HepG2 (cell line): ENCODE results near the gene PHLDB1. TPM values are rescaled to one million over a fixed set of nuclear protein-coding genes. Genes with fewer than 3 reads are reported as not detected.
A peak's percentile ranks its signal among the peaks of the same experiment; 100 is the strongest.

ENCODE experiments used
- ATRX ChIP-seq: sonication (generic); formaldehyde crosslinking; IDR thresholded peaks from 2 replicates; pipeline ENCODE4 v1.4.0; 2020; ENCODE audit warnings: missing genetic modification reagents, borderline replicate concordance
- CENPX ChIP-seq: sonication (generic); formaldehyde crosslinking; IDR thresholded peaks from 2 replicates; pipeline ENCODE4 v1.9.0; 2021; ENCODE audit warnings: mild to moderate bottlenecking, missing genetic modification reagents, moderate library complexity
- GABPB1 ChIP-seq: IDR thresholded peaks from 2 replicates; pipeline ENCODE4 v1.6.1; 2016; ENCODE audit warnings: mild to moderate bottlenecking, missing genetic modification reagents, moderate library complexity, missing compliant biosample characterization
- HMG20A ChIP-seq: IDR thresholded peaks from 2 replicates; pipeline ENCODE4 v1.6.1; 2016; ENCODE audit warnings: borderline replicate concordance
- IRF2 ChIP-seq: IDR thresholded peaks from 2 replicates; pipeline ENCODE4 v1.6.1; 2018; ENCODE audit warnings: missing genetic modification reagents, missing compliant biosample characterization
- PLRG1 ChIP-seq: fragments of 450-650 bp; conservative IDR thresholded peaks from 2 replicates; pipeline ENCODE4 v1.6.1; 2016
- ZC3H13 ChIP-seq: sonication (generic); formaldehyde crosslinking; IDR thresholded peaks from 2 replicates; pipeline ENCODE4 v1.8.1; 2023; ENCODE audit warnings: mild to moderate bottlenecking, missing genetic modification reagents, moderate library complexity
- ZNF558 ChIP-seq: sonication (generic); formaldehyde crosslinking; IDR thresholded peaks from 2 replicates; pipeline ENCODE4 v1.9.0; 2022; ENCODE audit warnings: mild to moderate bottlenecking, missing genetic modification reagents, borderline replicate concordance
- ZNF564 ChIP-seq: sonication (generic); formaldehyde crosslinking; IDR thresholded peaks from 2 replicates; pipeline ENCODE4 v1.8.1; 2023; ENCODE audit warnings: mild to moderate bottlenecking, missing genetic modification reagents
- polyA plus RNA-seq, 8 experiments: library from polyadenylated mRNA; depleted of rRNA in 3 of 8; stranded (reverse) in 7 of 8; unstranded in 1 of 8; fragments of >200 nt; fragmentation: Illumina TruSeq in 4 of 8; extraction: Trizol in 4 of 8; gene quantifications; 2 replicates each; pipeline versions ENCODE4 v1.2.1 to v1.2.3, GENCODE V29; 2011 to 2016; ENCODE audit warnings: low read depth in 4 of 8, missing spikeins in 1 of 8, mixed read lengths in 1 of 8; ENCODE audit not compliant: insufficient read depth in 1 of 8
- total RNA-seq, 5 experiments: library from RNA; depleted of rRNA; stranded (reverse); fragments of >200 nt; fragmentation: Illumina TruSeq; extraction: Trizol; gene quantifications; 2 replicates each; pipeline ENCODE4 v1.2.3, GENCODE V29; 2016; ENCODE audit warnings: low read depth in 1 of 5
- TF ChIP-seq, protein P1 (sequence below): sonication (generic); formaldehyde crosslinking; IDR thresholded peaks from 2 replicates; pipeline ENCODE4 v1.5.1; 2020; ENCODE audit warnings: missing genetic modification reagents, mild to moderate bottlenecking, borderline replicate concordance
- TF ChIP-seq, protein P2 (sequence below): sonication (generic); formaldehyde crosslinking; IDR thresholded peaks from 2 replicates; pipeline ENCODE4 v1.4.0; 2020; ENCODE audit warnings: missing genetic modification reagents
- TF ChIP-seq, protein P3 (sequence below): sonication (generic); formaldehyde crosslinking; IDR thresholded peaks from 2 replicates; pipeline ENCODE4 v1.4.0; 2020; ENCODE audit warnings: missing genetic modification reagents
- TF ChIP-seq, protein P4 (sequence below): sonication (generic); formaldehyde crosslinking; conservative IDR thresholded peaks from 2 replicates; pipeline ENCODE4 v1.8.0; 2022; ENCODE audit warnings: mild to moderate bottlenecking, moderate library complexity, missing genetic modification reagents
- TF ChIP-seq, protein P5 (sequence below): sonication (generic); formaldehyde crosslinking; IDR thresholded peaks from 2 replicates; pipeline ENCODE4 v1.4.0; 2020; ENCODE audit warnings: missing genetic modification reagents
- TF ChIP-seq, protein P6 (sequence below): sonication (generic); formaldehyde crosslinking; IDR thresholded peaks from 2 replicates; pipeline ENCODE4 v1.5.1; 2020; ENCODE audit warnings: mild to moderate bottlenecking, missing genetic modification reagents, moderate library complexity

PHLDB1 gene
- total and polyA plus RNA-seq, 2 of the 13 experiments (the other 11 are each of a cell fraction or from before 2014, with no cell fraction given) = 13.8 to 14.2 TPM

DNA sequence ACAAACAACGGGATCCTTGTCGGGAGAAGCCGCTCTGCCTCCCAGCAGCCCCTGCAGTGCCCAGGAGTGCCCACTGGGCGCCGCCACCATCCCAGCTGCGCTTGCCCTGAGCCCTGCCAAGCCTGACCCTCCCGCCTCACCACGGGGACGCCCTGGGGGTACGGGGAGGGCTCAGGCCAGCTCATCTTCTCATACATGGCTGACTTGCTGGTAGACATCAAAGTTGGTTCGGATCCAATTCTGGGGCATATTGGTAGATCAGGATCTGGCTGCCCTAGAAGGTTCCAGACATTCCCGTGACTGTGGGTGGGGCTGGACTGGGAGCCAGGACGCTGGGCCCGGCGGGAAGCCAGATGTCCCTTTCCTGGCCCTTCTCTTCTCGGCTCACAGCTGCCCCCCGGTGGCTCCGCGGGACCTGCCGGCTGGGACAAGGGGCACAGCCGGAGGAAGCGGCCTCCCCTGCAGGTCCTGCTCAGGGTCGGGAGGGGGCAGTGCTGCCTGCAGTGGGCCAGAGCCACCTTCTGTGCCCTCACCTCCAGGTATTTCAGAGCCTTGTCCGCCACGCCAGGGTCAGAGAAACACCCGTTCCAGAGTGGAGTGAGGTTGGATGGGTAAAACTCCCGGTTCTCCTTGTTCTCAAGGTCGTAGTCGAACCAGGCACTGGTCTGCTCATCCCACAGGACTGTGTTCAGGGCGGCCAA is 82.6 kb downstream of the PHLDB1 start (continued):
- TF ChIP-seq, protein P1, sequence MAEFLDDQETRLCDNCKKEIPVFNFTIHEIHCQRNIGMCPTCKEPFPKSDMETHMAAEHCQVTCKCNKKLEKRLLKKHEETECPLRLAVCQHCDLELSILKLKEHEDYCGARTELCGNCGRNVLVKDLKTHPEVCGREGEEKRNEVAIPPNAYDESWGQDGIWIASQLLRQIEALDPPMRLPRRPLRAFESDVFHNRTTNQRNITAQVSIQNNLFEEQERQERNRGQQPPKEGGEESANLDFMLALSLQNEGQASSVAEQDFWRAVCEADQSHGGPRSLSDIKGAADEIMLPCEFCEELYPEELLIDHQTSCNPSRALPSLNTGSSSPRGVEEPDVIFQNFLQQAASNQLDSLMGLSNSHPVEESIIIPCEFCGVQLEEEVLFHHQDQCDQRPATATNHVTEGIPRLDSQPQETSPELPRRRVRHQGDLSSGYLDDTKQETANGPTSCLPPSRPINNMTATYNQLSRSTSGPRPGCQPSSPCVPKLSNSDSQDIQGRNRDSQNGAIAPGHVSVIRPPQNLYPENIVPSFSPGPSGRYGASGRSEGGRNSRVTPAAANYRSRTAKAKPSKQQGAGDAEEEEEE (CRISPR knock-in tag) = no peak
- TF ChIP-seq ZC3H13 (CRISPR knock-in tag) (no peak), CENPX (CRISPR knock-in tag) (no peak), ZNF564 (CRISPR knock-in tag) (peak; percentile 51; the same call in 1 of the 2 replicates), GABPB1 (CRISPR knock-in tag) (peak; percentile 78), HMG20A (no peak; the same call in 1 of the 2 replicates), ZNF558 (CRISPR knock-in tag) (peak; percentile 50; the same call in 1 of the 2 replicates), IRF2 (CRISPR knock-in tag) (peak; percentile 71), ATRX (CRISPR knock-in tag) (no peak), PLRG1 (no peak)
- TF ChIP-seq, protein P2, sequence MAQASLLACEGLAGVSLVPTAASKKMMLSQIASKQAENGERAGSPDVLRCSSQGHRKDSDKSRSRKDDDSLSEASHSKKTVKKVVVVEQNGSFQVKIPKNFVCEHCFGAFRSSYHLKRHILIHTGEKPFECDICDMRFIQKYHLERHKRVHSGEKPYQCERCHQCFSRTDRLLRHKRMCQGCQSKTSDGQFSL (CRISPR knock-in tag) = no peak; the same call in 1 of the 2 replicates
- TF ChIP-seq, protein P3, sequence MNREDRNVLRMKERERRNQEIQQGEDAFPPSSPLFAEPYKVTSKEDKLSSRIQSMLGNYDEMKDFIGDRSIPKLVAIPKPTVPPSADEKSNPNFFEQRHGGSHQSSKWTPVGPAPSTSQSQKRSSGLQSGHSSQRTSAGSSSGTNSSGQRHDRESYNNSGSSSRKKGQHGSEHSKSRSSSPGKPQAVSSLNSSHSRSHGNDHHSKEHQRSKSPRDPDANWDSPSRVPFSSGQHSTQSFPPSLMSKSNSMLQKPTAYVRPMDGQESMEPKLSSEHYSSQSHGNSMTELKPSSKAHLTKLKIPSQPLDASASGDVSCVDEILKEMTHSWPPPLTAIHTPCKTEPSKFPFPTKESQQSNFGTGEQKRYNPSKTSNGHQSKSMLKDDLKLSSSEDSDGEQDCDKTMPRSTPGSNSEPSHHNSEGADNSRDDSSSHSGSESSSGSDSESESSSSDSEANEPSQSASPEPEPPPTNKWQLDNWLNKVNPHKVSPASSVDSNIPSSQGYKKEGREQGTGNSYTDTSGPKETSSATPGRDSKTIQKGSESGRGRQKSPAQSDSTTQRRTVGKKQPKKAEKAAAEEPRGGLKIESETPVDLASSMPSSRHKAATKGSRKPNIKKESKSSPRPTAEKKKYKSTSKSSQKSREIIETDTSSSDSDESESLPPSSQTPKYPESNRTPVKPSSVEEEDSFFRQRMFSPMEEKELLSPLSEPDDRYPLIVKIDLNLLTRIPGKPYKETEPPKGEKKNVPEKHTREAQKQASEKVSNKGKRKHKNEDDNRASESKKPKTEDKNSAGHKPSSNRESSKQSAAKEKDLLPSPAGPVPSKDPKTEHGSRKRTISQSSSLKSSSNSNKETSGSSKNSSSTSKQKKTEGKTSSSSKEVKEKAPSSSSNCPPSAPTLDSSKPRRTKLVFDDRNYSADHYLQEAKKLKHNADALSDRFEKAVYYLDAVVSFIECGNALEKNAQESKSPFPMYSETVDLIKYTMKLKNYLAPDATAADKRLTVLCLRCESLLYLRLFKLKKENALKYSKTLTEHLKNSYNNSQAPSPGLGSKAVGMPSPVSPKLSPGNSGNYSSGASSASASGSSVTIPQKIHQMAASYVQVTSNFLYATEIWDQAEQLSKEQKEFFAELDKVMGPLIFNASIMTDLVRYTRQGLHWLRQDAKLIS = no peak
- TF ChIP-seq, protein P4, sequence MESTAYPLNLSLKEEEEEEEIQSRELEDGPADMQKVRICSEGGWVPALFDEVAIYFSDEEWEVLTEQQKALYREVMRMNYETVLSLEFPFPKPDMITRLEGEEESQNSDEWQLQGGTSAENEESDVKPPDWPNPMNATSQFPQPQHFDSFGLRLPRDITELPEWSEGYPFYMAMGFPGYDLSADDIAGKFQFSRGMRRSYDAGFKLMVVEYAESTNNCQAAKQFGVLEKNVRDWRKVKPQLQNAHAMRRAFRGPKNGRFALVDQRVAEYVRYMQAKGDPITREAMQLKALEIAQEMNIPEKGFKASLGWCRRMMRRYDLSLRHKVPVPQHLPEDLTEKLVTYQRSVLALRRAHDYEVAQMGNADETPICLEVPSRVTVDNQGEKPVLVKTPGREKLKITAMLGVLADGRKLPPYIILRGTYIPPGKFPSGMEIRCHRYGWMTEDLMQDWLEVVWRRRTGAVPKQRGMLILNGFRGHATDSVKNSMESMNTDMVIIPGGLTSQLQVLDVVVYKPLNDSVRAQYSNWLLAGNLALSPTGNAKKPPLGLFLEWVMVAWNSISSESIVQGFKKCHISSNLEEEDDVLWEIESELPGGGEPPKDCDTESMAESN (CRISPR knock-in tag) = peak; percentile 75; the same call in 1 of the 2 replicates
- TF ChIP-seq, protein P5, sequence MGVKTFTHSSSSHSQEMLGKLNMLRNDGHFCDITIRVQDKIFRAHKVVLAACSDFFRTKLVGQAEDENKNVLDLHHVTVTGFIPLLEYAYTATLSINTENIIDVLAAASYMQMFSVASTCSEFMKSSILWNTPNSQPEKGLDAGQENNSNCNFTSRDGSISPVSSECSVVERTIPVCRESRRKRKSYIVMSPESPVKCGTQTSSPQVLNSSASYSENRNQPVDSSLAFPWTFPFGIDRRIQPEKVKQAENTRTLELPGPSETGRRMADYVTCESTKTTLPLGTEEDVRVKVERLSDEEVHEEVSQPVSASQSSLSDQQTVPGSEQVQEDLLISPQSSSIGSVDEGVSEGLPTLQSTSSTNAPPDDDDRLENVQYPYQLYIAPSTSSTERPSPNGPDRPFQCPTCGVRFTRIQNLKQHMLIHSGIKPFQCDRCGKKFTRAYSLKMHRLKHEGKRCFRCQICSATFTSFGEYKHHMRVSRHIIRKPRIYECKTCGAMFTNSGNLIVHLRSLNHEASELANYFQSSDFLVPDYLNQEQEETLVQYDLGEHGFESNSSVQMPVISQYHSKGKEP (CRISPR knock-in tag) = no peak
- TF ChIP-seq, protein P6, sequence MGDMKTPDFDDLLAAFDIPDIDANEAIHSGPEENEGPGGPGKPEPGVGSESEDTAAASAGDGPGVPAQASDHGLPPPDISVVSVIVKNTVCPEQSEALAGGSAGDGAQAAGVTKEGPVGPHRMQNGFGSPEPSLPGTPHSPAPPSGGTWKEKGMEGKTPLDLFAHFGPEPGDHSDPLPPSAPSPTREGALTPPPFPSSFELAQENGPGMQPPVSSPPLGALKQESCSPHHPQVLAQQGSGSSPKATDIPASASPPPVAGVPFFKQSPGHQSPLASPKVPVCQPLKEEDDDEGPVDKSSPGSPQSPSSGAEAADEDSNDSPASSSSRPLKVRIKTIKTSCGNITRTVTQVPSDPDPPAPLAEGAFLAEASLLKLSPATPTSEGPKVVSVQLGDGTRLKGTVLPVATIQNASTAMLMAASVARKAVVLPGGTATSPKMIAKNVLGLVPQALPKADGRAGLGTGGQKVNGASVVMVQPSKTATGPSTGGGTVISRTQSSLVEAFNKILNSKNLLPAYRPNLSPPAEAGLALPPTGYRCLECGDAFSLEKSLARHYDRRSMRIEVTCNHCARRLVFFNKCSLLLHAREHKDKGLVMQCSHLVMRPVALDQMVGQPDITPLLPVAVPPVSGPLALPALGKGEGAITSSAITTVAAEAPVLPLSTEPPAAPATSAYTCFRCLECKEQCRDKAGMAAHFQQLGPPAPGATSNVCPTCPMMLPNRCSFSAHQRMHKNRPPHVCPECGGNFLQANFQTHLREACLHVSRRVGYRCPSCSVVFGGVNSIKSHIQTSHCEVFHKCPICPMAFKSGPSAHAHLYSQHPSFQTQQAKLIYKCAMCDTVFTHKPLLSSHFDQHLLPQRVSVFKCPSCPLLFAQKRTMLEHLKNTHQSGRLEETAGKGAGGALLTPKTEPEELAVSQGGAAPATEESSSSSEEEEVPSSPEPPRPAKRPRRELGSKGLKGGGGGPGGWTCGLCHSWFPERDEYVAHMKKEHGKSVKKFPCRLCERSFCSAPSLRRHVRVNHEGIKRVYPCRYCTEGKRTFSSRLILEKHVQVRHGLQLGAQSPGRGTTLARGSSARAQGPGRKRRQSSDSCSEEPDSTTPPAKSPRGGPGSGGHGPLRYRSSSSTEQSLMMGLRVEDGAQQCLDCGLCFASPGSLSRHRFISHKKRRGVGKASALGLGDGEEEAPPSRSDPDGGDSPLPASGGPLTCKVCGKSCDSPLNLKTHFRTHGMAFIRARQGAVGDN = peak; percentile 94
